ENCODE results near the gene POU2F1.

The POU2F1 gene

DNA sequence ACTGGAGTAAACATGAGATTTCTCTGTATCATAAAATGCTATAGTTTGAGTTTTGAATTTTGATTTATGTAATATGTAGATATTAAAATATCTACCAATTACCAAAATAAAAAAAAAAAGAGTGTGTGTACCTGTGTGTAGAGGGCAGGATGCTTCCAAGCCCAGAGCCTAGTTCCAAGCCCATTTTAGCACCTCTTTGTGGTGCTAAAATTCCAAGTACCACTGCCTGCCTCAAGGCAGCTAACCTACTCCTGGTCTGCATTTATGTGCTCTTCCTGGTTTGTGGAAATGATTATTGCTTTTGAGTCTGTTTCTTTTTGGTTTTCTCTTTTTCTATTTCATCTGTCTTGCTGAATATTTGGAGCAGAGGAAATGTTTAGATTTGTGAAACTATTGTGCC lies 8.7 kb upstream of the POU2F1 start:
- Histone ChIP-seq H3K4me3 (ENCODE audit: low read depth, low read length) (no peak overlapping the region), H3K4me1 (ENCODE audit: control insufficient read depth, insufficient read depth, low read length) (no peaks in the 10 kb centered on the region), H3K9me3 (ENCODE audit: control insufficient read depth, insufficient read depth, low read depth, low read length) (no peaks in the 10 kb centered on the region), H3K36me3 (ENCODE audit: control insufficient read depth in 2 of 2, insufficient read depth in 1 of 2, low read length in 2 of 2) (no peaks in the 10 kb centered on the region), H3K27ac (ENCODE audit: extremely low read depth, low read depth, low read length) (no peak overlapping the region)
- CTCF ChIA-PET: interaction anchor here (1.2 kb wide), 1 partner anchor 8 kb away, joined by 6 read pairs; the partner anchor contains the start of gene POU2F1
- POLR2A ChIA-PET: no interaction called here
- no peak for TF ChIP-seq ZNF585B (tag by site-specific recombination; IDR thresholded peaks at IDR 0.05)
- TF ChIP-seq, protein P1, sequence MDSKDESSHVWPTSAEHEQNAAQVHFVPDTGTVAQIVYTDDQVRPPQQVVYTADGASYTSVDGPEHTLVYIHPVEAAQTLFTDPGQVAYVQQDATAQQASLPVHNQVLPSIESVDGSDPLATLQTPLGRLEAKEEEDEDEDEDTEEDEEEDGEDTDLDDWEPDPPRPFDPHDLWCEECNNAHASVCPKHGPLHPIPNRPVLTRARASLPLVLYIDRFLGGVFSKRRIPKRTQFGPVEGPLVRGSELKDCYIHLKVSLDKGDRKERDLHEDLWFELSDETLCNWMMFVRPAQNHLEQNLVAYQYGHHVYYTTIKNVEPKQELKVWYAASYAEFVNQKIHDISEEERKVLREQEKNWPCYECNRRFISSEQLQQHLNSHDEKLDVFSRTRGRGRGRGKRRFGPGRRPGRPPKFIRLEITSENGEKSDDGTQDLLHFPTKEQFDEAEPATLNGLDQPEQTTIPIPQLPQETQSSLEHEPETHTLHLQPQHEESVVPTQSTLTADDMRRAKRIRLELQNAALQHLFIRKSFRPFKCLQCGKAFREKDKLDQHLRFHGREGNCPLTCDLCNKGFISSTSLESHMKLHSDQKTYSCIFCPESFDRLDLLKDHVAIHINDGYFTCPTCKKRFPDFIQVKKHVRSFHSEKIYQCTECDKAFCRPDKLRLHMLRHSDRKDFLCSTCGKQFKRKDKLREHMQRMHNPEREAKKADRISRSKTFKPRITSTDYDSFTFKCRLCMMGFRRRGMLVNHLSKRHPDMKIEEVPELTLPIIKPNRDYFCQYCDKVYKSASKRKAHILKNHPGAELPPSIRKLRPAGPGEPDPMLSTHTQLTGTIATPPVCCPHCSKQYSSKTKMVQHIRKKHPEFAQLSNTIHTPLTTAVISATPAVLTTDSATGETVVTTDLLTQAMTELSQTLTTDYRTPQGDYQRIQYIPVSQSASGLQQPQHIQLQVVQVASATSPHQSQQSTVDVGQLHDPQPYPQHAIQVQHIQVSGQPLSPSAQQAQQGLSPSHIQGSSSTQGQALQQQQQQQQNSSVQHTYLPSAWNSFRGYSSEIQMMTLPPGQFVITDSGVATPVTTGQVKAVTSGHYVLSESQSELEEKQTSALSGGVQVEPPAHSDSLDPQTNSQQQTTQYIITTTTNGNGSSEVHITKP (tag by site-specific recombination; IDR thresholded peaks at IDR 0.05): no peak
- no peak for TF ChIP-seq FEZF1 (tag by site-specific recombination; IDR thresholded peaks at IDR 0.05)
- TF ChIP-seq, protein P2, sequence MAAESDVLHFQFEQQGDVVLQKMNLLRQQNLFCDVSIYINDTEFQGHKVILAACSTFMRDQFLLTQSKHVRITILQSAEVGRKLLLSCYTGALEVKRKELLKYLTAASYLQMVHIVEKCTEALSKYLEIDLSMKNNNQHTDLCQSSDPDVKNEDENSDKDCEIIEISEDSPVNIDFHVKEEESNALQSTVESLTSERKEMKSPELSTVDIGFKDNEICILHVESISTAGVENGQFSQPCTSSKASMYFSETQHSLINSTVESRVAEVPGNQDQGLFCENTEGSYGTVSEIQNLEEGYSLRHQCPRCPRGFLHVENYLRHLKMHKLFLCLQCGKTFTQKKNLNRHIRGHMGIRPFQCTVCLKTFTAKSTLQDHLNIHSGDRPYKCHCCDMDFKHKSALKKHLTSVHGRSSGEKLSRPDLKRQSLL (tag by site-specific recombination; IDR thresholded peaks at IDR 0.05): no peak
- no peak for TF ChIP-seq ZBTB7A (tag by site-specific recombination; IDR thresholded peaks at IDR 0.05; ENCODE audit: low read depth)
- TF ChIP-seq ZNF354C (tag by site-specific recombination; IDR thresholded peaks at IDR 0.05; ENCODE audit: borderline replicate concordance, low read depth): no peak
- TF ChIP-seq, protein P3, sequence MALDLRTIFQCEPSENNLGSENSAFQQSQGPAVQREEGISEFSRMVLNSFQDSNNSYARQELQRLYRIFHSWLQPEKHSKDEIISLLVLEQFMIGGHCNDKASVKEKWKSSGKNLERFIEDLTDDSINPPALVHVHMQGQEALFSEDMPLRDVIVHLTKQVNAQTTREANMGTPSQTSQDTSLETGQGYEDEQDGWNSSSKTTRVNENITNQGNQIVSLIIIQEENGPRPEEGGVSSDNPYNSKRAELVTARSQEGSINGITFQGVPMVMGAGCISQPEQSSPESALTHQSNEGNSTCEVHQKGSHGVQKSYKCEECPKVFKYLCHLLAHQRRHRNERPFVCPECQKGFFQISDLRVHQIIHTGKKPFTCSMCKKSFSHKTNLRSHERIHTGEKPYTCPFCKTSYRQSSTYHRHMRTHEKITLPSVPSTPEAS (tag by site-specific recombination; IDR thresholded peaks at IDR 0.05): no peak

DNA sequence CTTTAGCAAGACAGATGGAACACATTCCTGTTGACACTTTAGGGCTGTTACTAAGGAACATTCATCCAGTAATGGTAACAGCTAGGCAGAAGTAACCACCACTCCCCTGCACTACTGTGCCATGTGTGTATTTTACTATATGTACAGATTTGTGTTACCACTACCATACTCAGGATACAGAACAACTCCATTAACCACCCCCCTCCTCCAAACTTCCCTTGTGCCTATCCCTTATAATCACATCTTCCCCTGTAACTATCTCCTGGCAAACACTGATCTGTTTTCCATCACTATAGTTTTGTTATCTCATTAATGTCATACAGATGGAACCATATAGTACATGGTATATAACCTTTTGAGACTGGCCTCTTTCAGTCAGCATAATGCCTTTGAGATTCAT lies 3.9 kb upstream of the POU2F1 start:
- ChIA-PET CTCF (interaction anchor here (0.9 kb wide), 1 partner anchor 26 kb away, joined by 5 read pairs; no protein-coding TSS in a partner anchor), POLR2A (no interaction called here)
- Histone ChIP-seq H3K9me3 (ENCODE audit: control insufficient read depth, insufficient read depth, low read depth, low read length) (no peaks in the 10 kb centered on the region), H3K27ac (ENCODE audit: extremely low read depth, low read depth, low read length) (no peak overlapping the region), H3K4me1 (ENCODE audit: control insufficient read depth, insufficient read depth, low read length) (no peaks in the 10 kb centered on the region), H3K36me3 (ENCODE audit: control insufficient read depth in 2 of 2, insufficient read depth in 1 of 2, low read length in 2 of 2) (no peaks in the 10 kb centered on the region), H3K4me3 (ENCODE audit: low read depth, low read length) (no peak overlapping the region)
- TF ChIP-seq, protein P4, sequence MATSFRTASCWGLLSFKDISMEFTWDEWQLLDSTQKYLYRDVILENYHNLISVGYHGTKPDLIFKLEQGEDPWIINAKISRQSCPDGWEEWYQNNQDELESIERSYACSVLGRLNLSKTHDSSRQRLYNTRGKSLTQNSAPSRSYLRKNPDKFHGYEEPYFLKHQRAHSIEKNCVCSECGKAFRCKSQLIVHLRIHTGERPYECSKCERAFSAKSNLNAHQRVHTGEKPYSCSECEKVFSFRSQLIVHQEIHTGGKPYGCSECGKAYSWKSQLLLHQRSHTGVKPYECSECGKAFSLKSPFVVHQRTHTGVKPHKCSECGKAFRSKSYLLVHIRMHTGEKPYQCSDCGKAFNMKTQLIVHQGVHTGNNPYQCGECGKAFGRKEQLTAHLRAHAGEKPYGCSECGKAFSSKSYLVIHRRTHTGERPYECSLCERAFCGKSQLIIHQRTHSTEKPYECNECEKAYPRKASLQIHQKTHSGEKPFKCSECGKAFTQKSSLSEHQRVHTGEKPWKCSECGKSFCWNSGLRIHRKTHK (tag by site-specific recombination; IDR thresholded peaks at IDR 0.05): no peak

DNA sequence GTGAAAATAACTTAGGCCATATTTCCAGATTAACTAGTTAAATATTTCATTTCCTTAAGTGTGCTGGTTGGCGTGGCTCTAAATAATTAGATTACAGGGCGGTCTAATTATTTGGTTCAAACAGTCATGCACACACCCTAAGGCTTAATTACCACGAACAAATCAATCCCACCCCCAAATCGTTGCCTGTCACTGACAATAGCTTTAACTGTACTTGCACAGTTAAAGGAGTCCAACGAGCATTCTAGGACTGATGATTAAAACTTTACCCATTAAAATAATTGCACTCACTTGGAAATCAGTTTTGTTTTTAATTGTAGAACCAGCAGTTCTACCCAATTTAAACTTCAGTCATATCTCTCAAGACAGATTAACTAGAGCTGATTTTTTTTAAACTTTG lies 1.5 kb upstream of the POU2F1 start:
- ChIA-PET CTCF (interaction anchor here (0.6 to 2.8 kb wide), 16 partner anchors 9 to 336 kb away, joined by 3 to 22 read pairs (median 5); no protein-coding TSS in a partner anchor), POLR2A (interaction anchor here (1.0 to 2.6 kb wide), 10 partner anchors 13 to 235 kb away, joined by 3 to 30 read pairs (median 8); no protein-coding TSS in a partner anchor)
- Histone ChIP-seq H3K9me3 (ENCODE audit: control insufficient read depth, insufficient read depth, low read depth, low read length) (no peaks in the 10 kb centered on the region), H3K27ac (ENCODE audit: extremely low read depth, low read depth, low read length) (no peak overlapping the region), H3K4me1 (ENCODE audit: control insufficient read depth, insufficient read depth, low read length) (peaks cover 13% of the 10 kb centered on the region), H3K4me3 (ENCODE audit: low read depth, low read length) (peak overlapping the region; percentile 80), H3K36me3 (ENCODE audit: control insufficient read depth in 2 of 2, insufficient read depth in 1 of 2, low read length in 2 of 2) (no peaks in the 10 kb centered on the region)
- TF ChIP-seq, protein P5, sequence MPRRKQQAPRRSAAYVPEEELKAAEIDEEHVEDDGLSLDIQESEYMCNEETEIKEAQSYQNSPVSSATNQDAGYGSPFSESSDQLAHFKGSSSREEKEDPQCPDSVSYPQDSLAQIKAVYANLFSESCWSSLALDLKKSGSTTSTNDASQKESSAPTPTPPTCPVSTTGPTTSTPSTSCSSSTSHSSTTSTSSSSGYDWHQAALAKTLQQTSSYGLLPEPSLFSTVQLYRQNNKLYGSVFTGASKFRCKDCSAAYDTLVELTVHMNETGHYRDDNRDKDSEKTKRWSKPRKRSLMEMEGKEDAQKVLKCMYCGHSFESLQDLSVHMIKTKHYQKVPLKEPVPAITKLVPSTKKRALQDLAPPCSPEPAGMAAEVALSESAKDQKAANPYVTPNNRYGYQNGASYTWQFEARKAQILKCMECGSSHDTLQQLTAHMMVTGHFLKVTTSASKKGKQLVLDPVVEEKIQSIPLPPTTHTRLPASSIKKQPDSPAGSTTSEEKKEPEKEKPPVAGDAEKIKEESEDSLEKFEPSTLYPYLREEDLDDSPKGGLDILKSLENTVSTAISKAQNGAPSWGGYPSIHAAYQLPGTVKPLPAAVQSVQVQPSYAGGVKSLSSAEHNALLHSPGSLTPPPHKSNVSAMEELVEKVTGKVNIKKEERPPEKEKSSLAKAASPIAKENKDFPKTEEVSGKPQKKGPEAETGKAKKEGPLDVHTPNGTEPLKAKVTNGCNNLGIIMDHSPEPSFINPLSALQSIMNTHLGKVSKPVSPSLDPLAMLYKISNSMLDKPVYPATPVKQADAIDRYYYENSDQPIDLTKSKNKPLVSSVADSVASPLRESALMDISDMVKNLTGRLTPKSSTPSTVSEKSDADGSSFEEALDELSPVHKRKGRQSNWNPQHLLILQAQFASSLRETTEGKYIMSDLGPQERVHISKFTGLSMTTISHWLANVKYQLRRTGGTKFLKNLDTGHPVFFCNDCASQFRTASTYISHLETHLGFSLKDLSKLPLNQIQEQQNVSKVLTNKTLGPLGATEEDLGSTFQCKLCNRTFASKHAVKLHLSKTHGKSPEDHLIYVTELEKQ (tag by site-specific recombination; IDR thresholded peaks at IDR 0.05; ENCODE audit: borderline replicate concordance): no peak
- TF ChIP-seq ZNF24 (tag by site-specific recombination; IDR thresholded peaks at IDR 0.05): no peak
- TF ChIP-seq ZNF391 (tag by site-specific recombination; IDR thresholded peaks at IDR 0.05; ENCODE audit: borderline replicate concordance, low read depth): no peak
- no peak for TF ChIP-seq ZNF433 (tag by site-specific recombination; IDR thresholded peaks at IDR 0.05; ENCODE audit: low read depth)
- TF ChIP-seq, protein P6, sequence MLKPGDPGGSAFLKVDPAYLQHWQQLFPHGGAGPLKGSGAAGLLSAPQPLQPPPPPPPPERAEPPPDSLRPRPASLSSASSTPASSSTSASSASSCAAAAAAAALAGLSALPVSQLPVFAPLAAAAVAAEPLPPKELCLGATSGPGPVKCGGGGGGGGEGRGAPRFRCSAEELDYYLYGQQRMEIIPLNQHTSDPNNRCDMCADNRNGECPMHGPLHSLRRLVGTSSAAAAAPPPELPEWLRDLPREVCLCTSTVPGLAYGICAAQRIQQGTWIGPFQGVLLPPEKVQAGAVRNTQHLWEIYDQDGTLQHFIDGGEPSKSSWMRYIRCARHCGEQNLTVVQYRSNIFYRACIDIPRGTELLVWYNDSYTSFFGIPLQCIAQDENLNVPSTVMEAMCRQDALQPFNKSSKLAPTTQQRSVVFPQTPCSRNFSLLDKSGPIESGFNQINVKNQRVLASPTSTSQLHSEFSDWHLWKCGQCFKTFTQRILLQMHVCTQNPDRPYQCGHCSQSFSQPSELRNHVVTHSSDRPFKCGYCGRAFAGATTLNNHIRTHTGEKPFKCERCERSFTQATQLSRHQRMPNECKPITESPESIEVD (tag by site-specific recombination; IDR thresholded peaks at IDR 0.05): 0 out of 2 replicates have a peak, but pooled peaks have one; percentile 21

Measured in HEK293 (cell line).